WTC11 (cell line): ENCODE results near the gene ZCCHC7. TPM values are rescaled to one million over a fixed set of nuclear protein-coding genes. Genes with fewer than 3 reads are reported as not detected.

Source experiments
- ATAC-seq: fragments of 200-7000 bp; cut with Tn5 transposase; 2 replicates; pipeline ENCODE4 v1.10.0; 2021; ENCODE audit warnings: mild to moderate bottlenecking, moderate library complexity
- CTCF ChIA-PET: fragments of 300-600 bp; sonication (Branson Sonifier 250); formaldehyde crosslinking; loops from one replicate; lab custom pipeline; 2021; ENCODE audit warnings: antibody characterized with exemption; lab: Charles Lee
- POLR2A ChIA-PET: fragments of 350-600 bp; sonication (Branson Sonifier 250); formaldehyde crosslinking; loops from one replicate; lab custom pipeline; 2021; ENCODE audit warnings: antibody characterized with exemption; lab: Charles Lee
- DNase-seq: peaks from one replicate; pipeline ENCODE4 v3.0.0; 2021; ENCODE audit warnings: low spot score
- H3K27ac Mint-ChIP-seq: 2 replicates; pipeline ENCODE4 v1.8.0; 2021; ENCODE audit warnings: mixed read lengths
- H3K27me3 Mint-ChIP-seq: 2 replicates; pipeline ENCODE4 v1.8.0; 2021; ENCODE audit warnings: low read depth, mild to moderate bottlenecking, moderate library complexity, mixed read lengths
- H3K36me3 Mint-ChIP-seq: 2 replicates; pipeline ENCODE4 v1.8.0; 2021; ENCODE audit warnings: mixed read lengths
- H3K4me1 Mint-ChIP-seq: 2 replicates; pipeline ENCODE4 v1.8.0; 2022; ENCODE audit warnings: mixed read lengths
- H3K4me3 Mint-ChIP-seq: 2 replicates; pipeline ENCODE4 v1.8.0; 2021; ENCODE audit warnings: mild to moderate bottlenecking, moderate library complexity, mixed read lengths
- H3K9me3 Mint-ChIP-seq: 2 replicates; pipeline ENCODE4 v1.8.0; 2021; ENCODE audit warnings: mixed read lengths
- ATF2 ChIP-seq: sonication (generic); formaldehyde crosslinking; IDR thresholded peaks from 2 replicates; pipeline ENCODE4 v1.8.1; 2022; ENCODE audit warnings: low read depth, missing genetic modification reagents, borderline replicate concordance
- CDX4 ChIP-seq: fragments of 250-450 bp; sonication (Bioruptor Pico); IDR thresholded peaks from 2 replicates; pipeline ENCODE4 v1.9.0; 2021; ENCODE audit warnings: moderate library complexity, mild to moderate bottlenecking, inconsistent platforms, borderline replicate concordance
- E2F1 ChIP-seq: sonication (generic); formaldehyde crosslinking; IDR thresholded peaks from 2 replicates; pipeline ENCODE4 v1.8.0; 2022; ENCODE audit warnings: mild to moderate bottlenecking, missing genetic modification reagents
- E2F5 ChIP-seq: sonication (generic); formaldehyde crosslinking; IDR thresholded peaks from 2 replicates; pipeline ENCODE4 v1.8.1; 2022; ENCODE audit warnings: mild to moderate bottlenecking, moderate library complexity, missing genetic modification reagents
- FOXK1 ChIP-seq: sonication (generic); formaldehyde crosslinking; IDR thresholded peaks from 2 replicates; pipeline ENCODE4 v1.8.0; 2022; ENCODE audit warnings: mild to moderate bottlenecking, moderate library complexity, missing genetic modification reagents
- GABPB1 ChIP-seq: sonication (generic); formaldehyde crosslinking; IDR thresholded peaks from 2 replicates; pipeline ENCODE4 v1.8.1; 2023; ENCODE audit warnings: mild to moderate bottlenecking, missing genetic modification reagents
- GRHL2 ChIP-seq: fragments of 250-450 bp; sonication (Bioruptor Pico); IDR thresholded peaks from 2 replicates; pipeline ENCODE4 v1.8.0; 2022; ENCODE audit warnings: mild to moderate bottlenecking, moderate library complexity; ENCODE audit not compliant: insufficient replicate concordance, severe bottlenecking
- HMGA2 ChIP-seq: fragments of 250-450 bp; sonication (Bioruptor Pico); IDR thresholded peaks from 2 replicates; pipeline ENCODE4 v1.4.0; 2021; ENCODE audit warnings: mild to moderate bottlenecking, moderate library complexity
- IRF2 ChIP-seq: sonication (generic); formaldehyde crosslinking; IDR thresholded peaks from 2 replicates; pipeline ENCODE4 v1.8.0; 2022; ENCODE audit warnings: low read depth, missing genetic modification reagents, borderline replicate concordance
- MXD4 ChIP-seq: fragments of 250-450 bp; sonication (Bioruptor Pico); IDR thresholded peaks from 2 replicates; pipeline ENCODE4 v1.8.0; 2021; ENCODE audit warnings: mild to moderate bottlenecking, moderate library complexity, borderline replicate concordance
- NFATC4 ChIP-seq: fragments of 250-450 bp; sonication (Bioruptor Pico); IDR thresholded peaks from 2 replicates; pipeline ENCODE4 v1.9.0; 2021; ENCODE audit warnings: mild to moderate bottlenecking
- NFYB ChIP-seq: sonication (generic); formaldehyde crosslinking; conservative IDR thresholded peaks from 2 replicates; pipeline ENCODE4 v1.8.0; 2022; ENCODE audit warnings: low read depth, missing genetic modification reagents
- NR2C2 ChIP-seq: sonication (generic); formaldehyde crosslinking; IDR thresholded peaks from 2 replicates; pipeline ENCODE4 v1.8.0; 2022; ENCODE audit warnings: mild to moderate bottlenecking, missing genetic modification reagents
- PRRX2 ChIP-seq: fragments of 250-450 bp; sonication (Bioruptor Pico); IDR thresholded peaks from 2 replicates; pipeline ENCODE4 v1.8.0; 2021; ENCODE audit warnings: mild to moderate bottlenecking
- SMAD4 ChIP-seq: sonication (generic); formaldehyde crosslinking; IDR thresholded peaks from 2 replicates; pipeline ENCODE4 v1.8.0; 2022; ENCODE audit warnings: mild to moderate bottlenecking, missing genetic modification reagents
- USF1 ChIP-seq: sonication (generic); formaldehyde crosslinking; IDR thresholded peaks from 2 replicates; pipeline ENCODE4 v1.8.0; 2022; ENCODE audit warnings: mild to moderate bottlenecking, missing genetic modification reagents
- USF2 ChIP-seq: sonication (generic); formaldehyde crosslinking; IDR thresholded peaks from 2 replicates; pipeline ENCODE4 v1.8.1; 2023; ENCODE audit warnings: mild to moderate bottlenecking, missing genetic modification reagents, moderate library complexity
- ZNF121 ChIP-seq: sonication (generic); formaldehyde crosslinking; IDR thresholded peaks from 2 replicates; pipeline ENCODE4 v1.8.0; 2023; ENCODE audit warnings: missing genetic modification reagents
- ZNF138 ChIP-seq: sonication (generic); formaldehyde crosslinking; conservative IDR thresholded peaks from 2 replicates; pipeline ENCODE4 v1.8.1; 2022; ENCODE audit warnings: mild to moderate bottlenecking, moderate library complexity, missing genetic modification reagents
- ZNF317 ChIP-seq: sonication (generic); formaldehyde crosslinking; IDR thresholded peaks from 2 replicates; pipeline ENCODE4 v1.8.1; 2023; ENCODE audit warnings: low read depth, mild to moderate bottlenecking, moderate library complexity, missing genetic modification reagents, borderline replicate concordance
- ZNF512 ChIP-seq: sonication (generic); formaldehyde crosslinking; IDR thresholded peaks from 2 replicates; pipeline ENCODE4 v1.8.1; 2022; ENCODE audit warnings: missing genetic modification reagents, borderline replicate concordance
- total RNA-seq: library from RNA; stranded (reverse); gene quantifications from 3 replicates; pipeline ENCODE4 v1.2.3, GENCODE V29; 2021

Gene ZCCHC7
- total RNA-seq, 1 experiment from 2014 or later: 30.1 TPM

- no peaks in the 10 kb centered on the region for H3K9me3 Mint-ChIP-seq
- POLR2A ChIA-PET: no interaction called here
- no peak for ATAC-seq
- H3K4me3 Mint-ChIP-seq: no peak overlapping the region
- H3K36me3 Mint-ChIP-seq: no peaks in the 10 kb centered on the region
- H3K27me3 Mint-ChIP-seq: no peaks in the 10 kb centered on the region
- TF ChIP-seq ZNF317 (CRISPR knock-in tag) (no peak), HMGA2 (no peak), NR2C2 (CRISPR knock-in tag) (no peak), E2F1 (CRISPR knock-in tag) (no peak), ZNF138 (no peak), USF2 (CRISPR knock-in tag) (no peak), CDX4 (CRISPR knock-in tag) (no peak), NFATC4 (no peak), ATF2 (CRISPR knock-in tag) (no peak), PRRX2 (CRISPR knock-in tag) (no peak), NFYB (no peak), FOXK1 (CRISPR knock-in tag) (no peak)
- TF ChIP-seq, all 79 proteins: peak for 0
- Mint-ChIP-seq H3K27ac (no peak overlapping the region), H3K4me1 (no peaks in the 10 kb centered on the region)
- CTCF ChIA-PET: no interaction called here
- no peak for DNase-seq
These were observed 242.1 kb downstream of the ZCCHC7 start for GRCh38 chr9:37362430-37362829.

- POLR2A ChIA-PET: no interaction called here
- ATAC-seq (no peak), DNase-seq (no peak)
- Mint-ChIP-seq H3K4me3 (no peak overlapping the region), H3K36me3 (no peaks in the 10 kb centered on the region), H3K27me3 (no peaks in the 10 kb centered on the region), H3K9me3 (no peaks in the 10 kb centered on the region), H3K4me1 (no peaks in the 10 kb centered on the region), H3K27ac (no peak overlapping the region)
- no peak for TF ChIP-seq MXD4 (CRISPR knock-in tag)
- no peak for TF ChIP-seq ZNF512 (CRISPR knock-in tag)
- TF ChIP-seq E2F5 (CRISPR knock-in tag): no peak
- no peak for TF ChIP-seq USF1 (CRISPR knock-in tag)
- no peak for TF ChIP-seq CDX4 (CRISPR knock-in tag)
- TF ChIP-seq SMAD4: no peak
- TF ChIP-seq NR2C2 (CRISPR knock-in tag): no peak
- TF ChIP-seq GABPB1: no peak
- no peak for TF ChIP-seq ZNF121 (CRISPR knock-in tag)
- no peak for TF ChIP-seq GRHL2 (CRISPR knock-in tag)
- TF ChIP-seq IRF2 (CRISPR knock-in tag): no peak
- CTCF ChIA-PET: interaction anchor here (0.6 kb wide), 1 partner anchor 362 kb away, joined by 3 read pairs; no protein-coding TSS in a partner anchor
These were observed 242.8 kb downstream of the ZCCHC7 start for GRCh38 chr9:37363124-37363523.
